Common myeloid progenitor, CD34-positive (primary cell): ENCODE data around the gene RPTOR.

Experiments
- CTCF ChIA-PET: fragments of 350-600 bp; sonication (Branson Sonifier 250); formaldehyde crosslinking; loops from one replicate; lab custom pipeline; 2021; ENCODE audit warnings: antibody characterized with exemption; lab: Charles Lee
- POLR2A ChIA-PET: fragments of 350-600 bp; sonication (Branson Sonifier 250); formaldehyde crosslinking; loops from one replicate; lab custom pipeline; 2021; ENCODE audit warnings: antibody characterized with exemption; lab: Charles Lee
- DNase-seq, 3 donors: peaks; one replicate each; pipeline versions ENCODE4 v3.0.0 to v3.0.0-alpha.2; 2013
- H3K27ac ChIP-seq, 2 experiments: 1 replicate in 1 of 2; 2 replicates in 1 of 2; pipeline ENCODE4 v1.7.0; 2013; ENCODE audit warnings: inconsistent platforms in 2 of 2, low read length in 2 of 2, mild to moderate bottlenecking in 2 of 2, low read depth in 1 of 2, moderate library complexity in 1 of 2; ENCODE audit not compliant: severe bottlenecking in 2 of 2, insufficient read depth in 1 of 2, poor library complexity in 1 of 2
- H3K27me3 ChIP-seq, 5 experiments: replicated peaks in 2 of 5; 1 replicate in 3 of 5; 2 replicates in 2 of 5; pipeline versions ENCODE4 v1.6.1 to v1.7.0; 2013; ENCODE audit warnings: low read length in 4 of 5, mild to moderate bottlenecking in 2 of 5, moderate library complexity in 2 of 5, inconsistent platforms in 1 of 5; ENCODE audit not compliant: insufficient read depth in 5 of 5, control insufficient read depth in 4 of 5
- H3K36me3 ChIP-seq, 4 experiments: 1 replicate in 2 of 4; 2 replicates in 2 of 4; pipeline versions ENCODE4 v1.6.1 to v1.7.0; 2013; ENCODE audit warnings: low read length in 3 of 4, control low read depth in 1 of 4, mild to moderate bottlenecking in 1 of 4; ENCODE audit not compliant: control insufficient read depth in 4 of 4, insufficient read depth in 4 of 4
- H3K4me1 ChIP-seq, 4 experiments: 1 replicate in 3 of 4; 2 replicates in 1 of 4; pipeline versions ENCODE4 v1.6.1 to v1.7.1; 2013; ENCODE audit warnings: low read length in 3 of 4, mild to moderate bottlenecking in 3 of 4, control low read depth in 1 of 4, inconsistent platforms in 1 of 4, moderate library complexity in 1 of 4; ENCODE audit not compliant: control insufficient read depth in 4 of 4, insufficient read depth in 4 of 4; ENCODE audit errors: control extremely low read depth in 1 of 4
- H3K4me3 ChIP-seq, 7 experiments: 1 replicate in 4 of 7; 2 replicates in 3 of 7; pipeline versions ENCODE4 v1.5.1 to v1.7.0; 2013; ENCODE audit warnings: mild to moderate bottlenecking in 7 of 7, low read length in 6 of 7, moderate library complexity in 6 of 7, inconsistent platforms in 2 of 7, low read depth in 2 of 7, control low read depth in 1 of 7; ENCODE audit not compliant: insufficient read depth in 4 of 7, control insufficient read depth in 1 of 7; ENCODE audit errors: extremely low read depth in 1 of 7
- H3K9me3 ChIP-seq, 5 experiments: 1 replicate in 4 of 5; 2 replicates in 1 of 5; pipeline versions ENCODE4 v1.6.1 to v1.7.1; 2013; ENCODE audit warnings: low read length in 4 of 5, mild to moderate bottlenecking in 2 of 5, inconsistent platforms in 1 of 5, low read depth in 1 of 5, moderate library complexity in 1 of 5; ENCODE audit not compliant: control insufficient read depth in 4 of 5, insufficient read depth in 2 of 5; ENCODE audit errors: control extremely low read depth in 1 of 5
- WGBS: methylation state at CpG from one replicate; pipeline ENCODE4 v1.1.5; 2013; ENCODE audit not compliant: insufficient coverage; 5-methylcytosine and 5-hydroxymethylcytosine counted together

Gene RPTOR

DNA sequence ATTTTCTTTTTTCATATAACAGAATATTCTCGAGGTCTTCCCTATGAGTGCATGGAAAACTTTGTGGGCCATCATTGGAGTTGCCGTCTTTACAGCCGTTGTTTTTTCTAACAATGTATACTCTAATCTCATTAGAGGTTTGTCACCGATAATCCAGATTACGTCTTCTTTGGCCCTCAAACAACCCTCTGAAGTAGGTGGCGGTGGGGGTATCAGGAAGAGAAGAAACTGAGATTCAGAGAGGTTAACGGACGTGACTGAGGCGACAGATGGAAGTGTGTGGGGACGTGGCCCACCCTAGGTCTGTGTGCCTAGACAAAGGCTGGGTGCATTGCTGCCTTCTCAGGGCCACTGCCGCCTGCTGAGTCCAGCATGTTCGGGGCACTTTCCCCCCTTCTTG, 63.7 kb downstream of the RPTOR start:
- Histone ChIP-seq H3K27me3 (no peaks in the 10 kb centered on the region), H3K4me3 (no peak overlapping the region), H3K27ac (no peak overlapping the region), H3K4me1 (peaks cover 0 to 14% (median 6%) of the 10 kb centered on the region in 4 experiments), H3K36me3 (no peaks in the 10 kb centered on the region), H3K9me3 (no peaks in the 10 kb centered on the region)
- no peak for DNase-seq
- 98% methylated on average over 7 of the region's 12 CpGs for WGBS
- POLR2A ChIA-PET = no interaction called here
- CTCF ChIA-PET = no interaction called here

DNA sequence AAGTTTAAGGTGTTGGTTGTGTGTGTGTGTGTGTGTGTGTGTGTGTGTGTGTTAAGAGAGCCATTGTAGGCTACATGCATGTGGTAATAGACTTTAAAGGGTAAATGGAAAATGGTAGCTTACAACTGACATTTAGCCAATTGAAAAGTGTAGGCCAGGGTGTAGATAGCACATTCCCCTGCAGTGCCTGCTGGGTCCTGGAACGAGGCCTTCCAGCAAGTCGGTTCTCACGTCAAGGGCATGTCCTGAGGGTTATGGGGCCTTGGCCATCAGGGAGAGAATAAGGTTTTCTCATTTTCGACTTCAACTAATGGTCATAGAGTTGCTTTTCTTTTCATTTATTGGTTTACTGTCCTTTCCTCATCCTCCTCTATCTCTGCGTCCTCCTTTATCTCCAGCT, 65.1 kb downstream of the RPTOR start:
- no peak for DNase-seq
- H3K27ac ChIP-seq = no peak overlapping the region
- POLR2A ChIA-PET = no interaction called here
- peaks cover 0 to 18% (median 6%) of the 10 kb centered on the region in 4 experiments for H3K4me1 ChIP-seq
- CTCF ChIA-PET = no interaction called here
- 93% methylated on average over 5 of the region's 5 CpGs for WGBS
- H3K27me3 ChIP-seq = no peaks in the 10 kb centered on the region
- H3K9me3 ChIP-seq = no peaks in the 10 kb centered on the region
- H3K4me3 ChIP-seq = no peak overlapping the region
- no peaks in the 10 kb centered on the region for H3K36me3 ChIP-seq

DNA sequence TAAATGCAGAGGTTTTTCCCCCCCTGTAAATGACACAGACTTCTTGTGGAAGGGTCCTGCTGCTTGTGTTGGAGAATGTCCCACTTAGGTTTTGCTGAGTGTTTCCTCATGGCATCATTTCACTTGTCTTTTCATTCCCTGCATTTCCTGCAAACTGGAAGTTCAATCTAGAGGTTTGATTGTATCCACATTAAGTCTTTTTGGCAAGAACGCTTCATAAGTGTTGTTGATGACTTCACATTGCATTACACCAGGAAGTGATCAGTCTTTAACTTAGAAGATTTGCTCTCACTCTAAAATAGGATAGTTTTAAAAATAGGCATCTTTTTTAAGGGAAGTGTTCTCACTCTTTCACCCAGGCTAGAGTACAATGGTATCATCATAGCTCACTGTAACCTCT, 67.2 kb downstream of the RPTOR start:
- Histone ChIP-seq H3K27me3 (no peaks in the 10 kb centered on the region), H3K9me3 (no peaks in the 10 kb centered on the region), H3K27ac (no peak overlapping the region), H3K4me3 (no peak overlapping the region), H3K4me1 (peaks cover 0 to 19% (median 4%) of the 10 kb centered on the region in 4 experiments), H3K36me3 (no peaks in the 10 kb centered on the region)
- ChIA-PET CTCF (no interaction called here), POLR2A (no interaction called here)
- no CpG with 5 or more reads among the region's 1 CpG for WGBS
- no peak for DNase-seq

DNA sequence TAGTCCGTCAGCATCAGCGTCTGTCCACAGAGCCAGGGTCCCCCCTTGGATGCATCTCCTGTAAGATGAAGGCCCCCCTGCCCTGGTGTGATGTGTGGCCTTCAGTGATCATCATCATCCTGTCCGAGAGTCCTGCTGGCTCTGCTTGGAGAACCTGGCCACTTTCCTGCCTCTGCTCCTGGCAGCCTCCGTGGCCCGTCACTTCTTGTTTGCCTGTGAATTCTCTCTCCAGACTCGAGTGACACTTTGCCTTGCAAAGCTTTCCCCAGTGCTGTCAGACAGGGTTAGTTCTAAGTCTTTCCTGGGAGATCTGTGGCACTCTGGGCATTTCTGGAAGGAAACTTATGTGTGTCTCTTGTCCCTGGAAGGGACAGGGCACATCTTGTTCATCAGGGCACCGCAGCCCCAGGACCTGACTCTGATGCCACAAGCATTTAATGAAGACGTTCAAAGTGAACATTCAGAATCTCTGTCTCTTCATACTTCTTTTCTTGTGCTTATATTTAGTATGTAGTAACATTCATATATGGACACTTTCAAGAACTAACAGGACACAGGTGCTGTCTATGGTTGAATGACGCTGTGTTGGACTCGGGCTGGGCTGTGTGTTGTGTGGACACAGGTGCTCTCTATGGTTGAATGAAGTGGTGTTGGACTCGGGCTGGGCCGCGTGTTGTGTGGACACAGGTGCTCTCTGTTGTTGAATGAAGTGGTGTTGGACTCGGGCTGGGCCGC, 68.5 kb downstream of the RPTOR start:
- H3K4me3 ChIP-seq = no peak overlapping the region
- H3K36me3 ChIP-seq = no peaks in the 10 kb centered on the region
- ChIA-PET POLR2A (no interaction called here), CTCF (no interaction called here)
- DNase-seq = no peak
- H3K4me1 ChIP-seq = peaks cover 0 to 19% (median 4%) of the 10 kb centered on the region in 4 experiments
- no peaks in the 10 kb centered on the region for H3K9me3 ChIP-seq
- no peaks in the 10 kb centered on the region for H3K27me3 ChIP-seq
- H3K27ac ChIP-seq = no peak overlapping the region
- 97% methylated on average over 12 of the region's 15 CpGs for WGBS

DNA sequence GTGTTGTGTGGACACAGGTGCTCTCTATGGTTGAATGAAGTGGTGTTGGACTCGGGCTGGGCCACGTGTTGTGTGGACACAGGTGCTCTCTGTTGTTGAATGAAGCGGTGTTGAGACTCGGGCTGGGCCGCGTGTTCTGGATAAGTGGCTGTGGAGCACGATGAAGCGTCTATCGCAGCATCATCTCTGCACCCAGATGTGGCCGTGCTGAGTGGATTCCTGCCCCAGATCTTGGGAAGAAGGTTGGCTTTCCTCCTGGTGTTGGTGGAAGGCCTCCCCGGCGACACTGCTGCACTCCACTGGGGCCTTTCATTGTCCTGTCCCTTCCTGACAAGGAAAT, 69.1 kb downstream of the RPTOR start:
- Histone ChIP-seq H3K27me3 (no peaks in the 10 kb centered on the region), H3K9me3 (no peaks in the 10 kb centered on the region), H3K27ac (no peak overlapping the region), H3K36me3 (no peaks in the 10 kb centered on the region), H3K4me1 (peaks cover 0 to 19% (median 4%) of the 10 kb centered on the region in 4 experiments), H3K4me3 (no peak overlapping the region)
- ChIA-PET CTCF (no interaction called here), POLR2A (no interaction called here)
- WGBS = 95% methylated on average over 6 of the region's 12 CpGs
- DNase-seq = no peak

DNA sequence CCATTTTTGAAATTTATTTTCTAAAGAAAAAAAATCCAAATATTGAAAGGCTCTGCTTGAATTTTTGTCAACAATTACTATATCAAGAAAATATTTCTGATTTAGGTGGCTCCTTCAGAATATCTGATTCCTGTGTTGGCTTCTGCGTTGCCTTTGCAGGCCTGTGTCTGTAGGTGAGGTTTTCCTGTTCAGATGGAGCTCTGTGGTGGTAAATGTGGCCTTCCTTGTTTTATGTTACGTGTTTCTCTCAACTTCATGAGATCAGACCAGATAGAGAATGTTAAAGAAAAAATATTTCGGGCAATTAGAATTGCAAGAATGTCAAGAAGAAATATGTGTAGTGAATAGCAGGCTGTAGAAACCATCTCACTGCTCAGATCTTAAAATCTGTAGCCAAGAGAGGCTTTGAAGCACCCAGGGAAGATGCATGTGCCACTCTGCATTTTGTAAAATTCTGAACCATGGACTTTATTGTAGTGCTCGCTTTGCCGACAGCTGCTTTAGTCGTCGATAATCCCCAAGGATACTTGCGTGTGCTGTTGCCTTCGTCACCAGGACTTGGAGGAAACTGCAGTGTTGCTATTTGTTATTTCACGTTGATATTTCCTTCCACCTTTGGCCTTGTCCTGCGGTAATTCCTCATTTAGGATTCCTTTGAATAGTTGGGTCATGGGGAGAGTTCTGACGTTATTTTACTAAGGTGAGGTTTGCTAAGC, 69.9 kb downstream of the RPTOR start:
- H3K27ac ChIP-seq = peak overlapping the region in 1 of 2 experiments; percentile 10
- ChIA-PET POLR2A (no interaction called here), CTCF (interaction anchor here (1.0 kb wide), 1 partner anchor 42 kb away, joined by 3 read pairs; no protein-coding TSS in a partner anchor)
- no peaks in the 10 kb centered on the region for H3K36me3 ChIP-seq
- H3K4me1 ChIP-seq = peaks cover 0 to 19% (median 4%) of the 10 kb centered on the region in 4 experiments
- no peak overlapping the region for H3K4me3 ChIP-seq
- peak in 2 of 3 donors; percentile 19 to 28 for DNase-seq
- WGBS = 81% methylated on average over 10 of the region's 12 CpGs
- H3K27me3 ChIP-seq = no peaks in the 10 kb centered on the region
- H3K9me3 ChIP-seq = no peaks in the 10 kb centered on the region

DNA sequence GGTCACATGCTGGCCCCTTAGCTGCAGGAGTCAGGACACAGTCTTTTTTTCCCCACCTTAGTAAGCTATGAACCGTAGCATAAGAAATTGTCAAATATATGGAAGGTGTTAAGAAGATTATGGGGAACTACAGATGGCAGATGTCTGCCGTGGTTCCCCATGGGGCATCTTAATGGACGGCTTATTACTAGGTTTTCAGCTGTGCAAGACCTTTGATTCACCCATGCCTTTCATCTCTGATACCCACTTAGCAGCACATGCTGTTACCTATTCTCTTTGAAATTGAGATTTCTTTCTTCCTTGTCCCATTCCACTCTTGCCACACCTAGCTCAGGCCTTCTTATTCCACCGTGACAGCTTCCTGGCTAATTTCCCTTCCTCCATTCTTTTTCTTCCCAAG, 70.7 kb downstream of the RPTOR start:
- CTCF ChIA-PET = interaction anchor here (1.0 kb wide), 1 partner anchor 43 kb away, joined by 3 read pairs; no protein-coding TSS in a partner anchor
- POLR2A ChIA-PET = no interaction called here

More for the DNA sequence above, 70.7 kb downstream of the RPTOR start:
- H3K4me3 ChIP-seq = no peak overlapping the region
- no peaks in the 10 kb centered on the region for H3K36me3 ChIP-seq
- WGBS = 100% methylated on average over 3 of the region's 4 CpGs
- H3K4me1 ChIP-seq = peaks cover 0 to 13% (median 4%) of the 10 kb centered on the region in 4 experiments
- no peaks in the 10 kb centered on the region for H3K9me3 ChIP-seq
- no peak for DNase-seq
- H3K27ac ChIP-seq = no peak overlapping the region
- H3K27me3 ChIP-seq = no peaks in the 10 kb centered on the region
